ENCODE data around the gene TACR3. TPM values are rescaled to one million over a fixed set of nuclear protein-coding genes. Genes with fewer than 3 reads are reported as not detected.

Gene TACR3
- total and polyA plus RNA-seq, 8 donors, result 0.16 to 4.6 (median 1.7) TPM; not detected in 1

GRCh38 chr4:103664436-103665075 is 55.2 kb downstream of the TACR3 start:
- no peak overlapping the region for H3K27ac ChIP-seq
- DNase-seq, result no peak

GRCh38 chr4:103648541-103648940 is 71.2 kb downstream of the TACR3 start:
- TF ChIP-seq CTCF (IDR thresholded peaks at IDR 0.05), result no peak
- peaks cover 0 to 8% of the 10 kb centered on the region in 2 donors for H3K9me3 ChIP-seq
- ATAC-seq (no peak), DNase-seq (no peak)
- H3K4me3 ChIP-seq, result no peak overlapping the region
- no peak overlapping the region for H3K27ac ChIP-seq
- no peaks in the 10 kb centered on the region for H3K4me1 ChIP-seq
- H3K36me3 ChIP-seq, result no peaks in the 10 kb centered on the region
- intact Hi-C loops (cut with DNase I), result no loop called here
- H3K27me3 ChIP-seq, result no peaks in the 10 kb centered on the region

More at GRCh38 chr4:103664436-103665075, 55.2 kb downstream of the TACR3 start:
- H3K4me3 ChIP-seq, result no peak overlapping the region
- no peak for ATAC-seq
- no peaks in the 10 kb centered on the region for H3K4me1 ChIP-seq
- no peak for TF ChIP-seq CTCF (IDR thresholded peaks at IDR 0.05)
- intact Hi-C loops (cut with DNase I), result no loop called here
- H3K9me3 ChIP-seq, result no peaks in the 10 kb centered on the region
- H3K36me3 ChIP-seq, result no peaks in the 10 kb centered on the region
- no peaks in the 10 kb centered on the region for H3K27me3 ChIP-seq

- Histone ChIP-seq H3K36me3 (no peaks in the 10 kb centered on the region), H3K9me3 (peaks cover 0 to 11% of the 10 kb centered on the region in 2 donors), H3K27ac (no peak overlapping the region), H3K27me3 (no peaks in the 10 kb centered on the region), H3K4me1 (no peaks in the 10 kb centered on the region), H3K4me3 (no peak overlapping the region)
- ATAC-seq (no peak), DNase-seq (no peak)
- TF ChIP-seq CTCF (IDR thresholded peaks at IDR 0.05), result no peak
- intact Hi-C loops (cut with DNase I), result no loop called here
Measured at GRCh38 chr4:103645991-103646390, 73.8 kb downstream of the TACR3 start.

- no peaks in the 10 kb centered on the region for H3K4me1 ChIP-seq
- TF ChIP-seq CTCF (IDR thresholded peaks at IDR 0.05), result no peak
- H3K36me3 ChIP-seq, result no peaks in the 10 kb centered on the region
- no peaks in the 10 kb centered on the region for H3K27me3 ChIP-seq
- H3K4me3 ChIP-seq, result no peak overlapping the region
- no peak overlapping the region for H3K27ac ChIP-seq
- H3K9me3 ChIP-seq, result peaks cover 0 to 12% of the 10 kb centered on the region in 2 donors
- DNase-seq, result peak in 1 of 4 donors; percentile 7
- intact Hi-C loops (cut with DNase I), result no loop called here
- ATAC-seq, result no peak
Measured at GRCh38 chr4:103634236-103634635, 85.5 kb downstream of the TACR3 start.

GRCh38 chr4:103626296-103626695 is 93.5 kb downstream of the TACR3 start:
- DNase-seq (no peak), ATAC-seq (no peak)
- Histone ChIP-seq H3K27ac (no peak overlapping the region), H3K4me3 (no peak overlapping the region), H3K27me3 (no peaks in the 10 kb centered on the region), H3K9me3 (peaks cover 0 to 8% of the 10 kb centered on the region in 2 donors), H3K36me3 (no peaks in the 10 kb centered on the region), H3K4me1 (no peaks in the 10 kb centered on the region)
- no peak for TF ChIP-seq CTCF (IDR thresholded peaks at IDR 0.05)
- intact Hi-C loops (cut with DNase I), result no loop called here
